Mucosa of rectum (tissue), 2 donors: Measurements from ENCODE around the gene FRG1.
"Not testable (repeated sequence)": the region's sequence is repeated elsewhere in the genome, so short reads cannot be mapped to it uniquely, and the experiment has no call there.

Experiments used
- H3K27ac ChIP-seq, 2 donors: one replicate each; pipeline ENCODE4 v1.7.0; 2013; ENCODE audit warnings: inconsistent platforms in 2 of 2, low read depth in 2 of 2, low read length in 2 of 2
- H3K27me3 ChIP-seq, 2 donors: one replicate each; pipeline ENCODE4 v1.7.0; 2013; ENCODE audit warnings: low read length in 2 of 2; ENCODE audit not compliant: control insufficient read depth in 2 of 2, insufficient read depth in 2 of 2
- H3K36me3 ChIP-seq, 2 donors: one replicate each; pipeline ENCODE4 v1.7.0; 2013; ENCODE audit warnings: low read length in 2 of 2; ENCODE audit not compliant: control insufficient read depth in 2 of 2, insufficient read depth in 2 of 2
- H3K4me1 ChIP-seq, 2 donors: one replicate each; pipeline ENCODE4 v1.7.0; 2013; ENCODE audit warnings: low read length in 2 of 2, mild to moderate bottlenecking in 1 of 2; ENCODE audit not compliant: control insufficient read depth in 2 of 2, insufficient read depth in 2 of 2
- H3K4me3 ChIP-seq, 2 donors: one replicate each; pipeline ENCODE4 v1.7.0; 2013; ENCODE audit warnings: low read length in 2 of 2
- H3K9ac ChIP-seq, 2 donors: one replicate each; pipeline ENCODE4 v1.7.0; 2013; ENCODE audit warnings: low read length in 2 of 2, low read depth in 1 of 2, mild to moderate bottlenecking in 1 of 2
- H3K9me3 ChIP-seq, 2 donors: one replicate each; pipeline ENCODE4 v1.7.0; 2013; ENCODE audit warnings: low read length in 2 of 2; ENCODE audit not compliant: control insufficient read depth in 2 of 2
- donor health status: healthy.
- donor health status: Normal muscosa, but diverticular disease.

FRG1 gene

DNA sequence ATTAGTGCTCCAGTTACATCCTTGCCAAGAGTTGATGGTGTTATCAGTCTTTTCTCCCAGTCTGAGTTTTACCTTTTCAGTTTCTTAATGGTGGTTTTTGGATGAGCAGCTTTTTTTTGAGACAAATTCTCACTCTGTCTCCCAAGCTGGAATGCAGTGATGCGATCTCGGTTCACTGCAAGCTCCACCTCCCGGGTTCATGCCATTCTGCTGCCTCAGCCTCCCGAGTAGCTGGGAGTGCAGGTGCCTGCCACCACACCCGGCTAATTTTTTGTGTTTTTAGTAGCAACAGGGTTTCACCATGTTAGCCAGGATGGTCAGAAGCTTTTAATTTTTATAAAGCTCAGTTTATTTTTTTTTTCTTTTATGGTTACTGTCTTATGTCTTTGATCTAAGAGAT, 3.4 kb downstream of the FRG1 start:
- H3K4me3 ChIP-seq, H3K36me3 ChIP-seq, H3K27me3 ChIP-seq, H3K27ac ChIP-seq, H3K9ac ChIP-seq, H3K9me3 ChIP-seq, H3K4me1 ChIP-seq: not testable (repeated sequence)

DNA sequence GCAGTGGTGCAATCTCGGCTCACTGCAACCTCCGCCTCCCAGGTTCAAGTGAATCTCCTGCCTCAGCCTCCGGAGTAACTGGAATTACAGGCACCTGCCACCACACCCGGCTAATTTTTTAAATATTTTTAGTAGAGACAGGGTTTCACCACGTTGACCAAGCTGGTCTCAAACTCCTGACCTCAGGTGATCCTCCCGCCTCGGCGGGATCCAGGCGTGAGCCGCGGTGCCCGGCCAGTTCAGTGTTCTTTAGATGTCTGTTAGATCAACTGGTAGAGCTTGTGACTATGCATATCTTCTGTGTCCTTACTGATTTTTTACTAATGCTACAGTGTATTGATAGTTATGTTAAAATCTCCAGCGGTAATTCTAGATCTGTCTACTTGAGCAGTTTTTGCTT, 6.2 kb downstream of the FRG1 start:
- H3K27ac ChIP-seq, H3K9me3 ChIP-seq, H3K27me3 ChIP-seq, H3K36me3 ChIP-seq, H3K4me1 ChIP-seq, H3K9ac ChIP-seq, H3K4me3 ChIP-seq: not testable (repeated sequence)

DNA sequence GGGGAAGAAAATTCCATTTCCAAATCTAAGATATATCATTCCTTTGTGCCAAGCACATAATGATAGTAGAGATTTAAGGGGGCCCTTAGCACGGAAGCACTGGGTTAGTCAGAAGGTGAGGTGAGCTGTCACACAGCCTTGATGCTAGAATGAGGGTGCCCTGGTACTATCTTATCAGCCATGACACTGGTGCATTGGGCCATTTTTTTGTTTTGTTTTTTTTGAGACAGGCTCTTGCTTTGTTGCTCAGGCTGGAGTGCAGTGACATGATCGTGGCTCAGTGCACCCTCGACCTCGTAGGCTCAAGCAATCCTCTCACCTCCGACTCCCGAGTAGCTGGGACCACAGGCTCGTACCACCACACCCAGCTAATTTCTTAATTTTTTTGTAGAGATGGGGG, 7.8 kb downstream of the FRG1 start:
- H3K27me3 ChIP-seq, H3K36me3 ChIP-seq, H3K27ac ChIP-seq, H3K9ac ChIP-seq, H3K4me1 ChIP-seq, H3K4me3 ChIP-seq, H3K9me3 ChIP-seq: not testable (repeated sequence)

DNA sequence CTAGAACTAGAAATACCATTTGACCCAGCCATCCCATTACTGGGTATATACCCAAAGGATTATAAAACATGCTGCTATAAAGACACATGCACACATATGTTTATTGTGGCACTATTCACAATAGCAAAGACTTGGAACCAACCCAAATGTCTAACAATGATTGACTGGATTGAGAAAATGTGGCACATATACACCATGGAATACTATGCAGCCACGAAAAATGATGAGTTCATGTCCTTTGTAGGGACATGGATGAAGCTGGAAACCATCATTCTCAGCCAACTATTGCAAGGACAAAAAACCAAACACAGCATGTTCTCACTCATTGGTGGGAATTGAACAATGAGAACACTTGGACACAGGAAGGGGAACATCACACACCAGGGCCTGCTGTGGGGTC, 28.6 kb downstream of the FRG1 start:
- H3K4me3 ChIP-seq, H3K9ac ChIP-seq, H3K9me3 ChIP-seq, H3K4me1 ChIP-seq, H3K36me3 ChIP-seq, H3K27me3 ChIP-seq, H3K27ac ChIP-seq: not testable (repeated sequence)

DNA sequence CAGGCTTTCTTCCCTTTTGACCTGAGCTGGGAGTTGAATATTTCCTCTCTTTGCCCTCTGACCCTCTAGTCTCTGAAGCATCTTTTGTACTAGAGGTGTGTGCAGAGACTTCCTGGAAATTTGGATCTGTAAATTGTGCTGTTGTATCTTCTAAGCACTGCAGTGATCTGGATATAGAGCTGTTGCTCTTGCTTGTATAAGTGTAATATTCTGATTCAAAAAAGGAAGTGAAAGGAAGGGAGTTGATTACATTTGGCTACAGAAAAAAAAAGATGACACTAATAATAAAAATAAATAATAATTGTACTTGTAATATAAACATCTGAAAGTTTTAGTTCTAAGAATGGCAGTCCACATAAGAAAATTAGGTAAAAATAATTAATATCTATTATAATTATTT, 33.0 kb downstream of the FRG1 start:
- Histone ChIP-seq H3K27me3 (no peaks in the 10 kb centered on the region), H3K4me3 (no peak overlapping the region), H3K4me1 (no peaks in the 10 kb centered on the region), H3K9me3 (no peaks in the 10 kb centered on the region), H3K27ac (no peak overlapping the region), H3K9ac (no peak overlapping the region), H3K36me3 (no peaks in the 10 kb centered on the region)

DNA sequence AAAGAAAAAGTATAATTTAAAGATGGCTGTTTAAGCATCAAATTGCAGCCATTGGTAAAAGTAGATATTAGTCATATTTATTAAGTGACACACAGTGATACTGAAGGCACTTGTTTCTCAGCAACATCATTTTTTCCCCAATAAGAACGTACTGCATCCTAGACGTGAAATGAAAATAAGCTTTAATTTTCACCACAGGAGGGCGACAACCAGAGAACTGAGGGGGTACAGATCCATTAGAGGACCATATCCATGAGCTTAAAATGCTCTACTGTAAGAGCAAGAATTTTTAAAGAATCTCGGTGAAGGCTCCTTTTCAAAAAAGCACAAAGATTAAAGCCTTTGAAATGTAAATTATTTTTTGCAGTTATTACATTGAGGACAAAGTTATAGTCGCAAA, 33.4 kb downstream of the FRG1 start:
- Histone ChIP-seq H3K9ac (no peak overlapping the region), H3K36me3 (no peaks in the 10 kb centered on the region), H3K4me3 (no peak overlapping the region), H3K9me3 (no peaks in the 10 kb centered on the region), H3K27ac (no peak overlapping the region), H3K27me3 (no peaks in the 10 kb centered on the region), H3K4me1 (no peaks in the 10 kb centered on the region)

DNA sequence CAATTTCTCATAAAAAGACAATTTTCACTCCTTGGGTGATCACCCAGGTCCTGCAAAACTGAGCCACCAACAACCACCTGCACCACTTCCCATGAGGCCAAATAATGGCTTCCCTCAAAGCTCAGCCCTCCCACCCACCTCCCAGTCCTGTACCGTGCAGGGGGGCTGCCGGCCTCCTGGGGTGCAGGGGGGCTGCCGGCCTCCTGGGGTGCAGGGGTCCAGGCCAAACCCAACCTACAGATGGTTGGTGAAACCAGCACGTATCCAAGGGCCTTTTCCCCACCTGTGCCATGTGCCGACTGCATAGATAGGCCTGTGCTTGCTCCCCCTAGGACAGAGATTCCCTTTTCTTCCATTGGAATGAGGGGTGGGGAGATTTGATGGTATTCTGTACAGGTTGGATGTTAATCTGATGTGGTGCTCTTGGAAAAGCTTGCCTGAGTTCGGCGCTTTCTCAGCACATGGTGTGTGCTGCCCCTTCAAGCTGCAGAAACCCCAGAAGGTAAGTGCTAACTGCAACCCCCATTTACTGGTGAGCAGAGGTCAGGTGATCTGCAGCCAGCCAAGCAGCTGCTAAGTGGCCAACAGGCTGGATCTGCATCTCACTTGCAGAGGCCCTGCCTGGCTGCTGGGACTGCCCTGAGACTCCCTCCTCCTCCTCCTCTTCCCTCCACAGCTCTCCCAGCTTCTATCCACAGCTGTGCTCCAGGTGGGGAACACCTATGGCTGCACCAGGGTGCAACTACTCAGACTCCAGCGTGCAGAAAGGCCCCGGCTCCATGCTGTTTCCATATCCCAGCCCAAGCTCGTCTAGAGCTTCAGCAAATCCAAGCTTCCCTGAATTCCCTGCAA, 38.8 kb downstream of the FRG1 start:
- Histone ChIP-seq H3K27me3 (no peaks in the 10 kb centered on the region), H3K9ac (no peak overlapping the region), H3K36me3 (no peaks in the 10 kb centered on the region), H3K4me1 (no peaks in the 10 kb centered on the region), H3K9me3 (no peaks in the 10 kb centered on the region), H3K27ac (no peak overlapping the region), H3K4me3 (no peak overlapping the region)

DNA sequence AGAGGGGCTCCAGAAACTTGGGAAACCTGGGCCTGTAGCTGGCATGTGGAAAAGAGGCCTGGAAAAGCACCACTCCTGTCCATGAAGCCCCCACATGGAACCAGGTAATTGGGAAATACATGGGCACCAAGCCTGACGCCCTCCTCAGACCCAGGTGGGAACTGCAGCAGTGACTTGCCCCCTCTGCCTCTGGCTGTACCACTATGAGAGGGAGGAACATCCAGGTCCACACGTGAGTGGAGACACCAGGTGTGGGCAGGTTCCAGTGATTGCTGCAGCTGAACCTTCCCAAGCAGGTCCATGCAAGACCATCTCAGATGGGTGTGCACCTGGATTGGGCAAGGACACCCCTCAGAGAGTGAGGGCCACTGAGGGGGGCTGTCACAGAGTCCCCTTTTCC, 39.6 kb downstream of the FRG1 start:
- not testable (repeated sequence) for H3K27me3 ChIP-seq

DNA sequence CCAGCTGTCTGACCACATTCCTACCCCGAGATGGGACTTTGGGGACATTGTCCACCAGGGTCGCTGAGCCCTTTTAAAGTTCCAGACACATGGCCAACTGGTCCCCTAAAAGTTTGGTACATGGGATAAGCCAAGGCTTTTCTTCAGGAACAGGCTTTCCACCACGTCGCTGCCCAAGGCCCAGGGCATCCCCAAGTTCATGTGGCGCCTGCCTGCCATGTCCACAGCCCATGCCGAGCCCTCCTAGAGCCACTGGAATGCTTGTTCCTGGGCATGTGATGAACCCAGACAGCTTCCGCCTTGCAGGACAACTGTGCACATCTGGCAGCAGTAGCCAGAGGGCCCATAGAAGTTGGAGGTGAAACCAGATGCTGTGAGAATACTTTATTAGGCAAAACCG, 41.3 kb downstream of the FRG1 start:
- no peaks in the 10 kb centered on the region for H3K4me1 ChIP-seq
- H3K9me3 ChIP-seq: no peaks in the 10 kb centered on the region
- no peak overlapping the region for H3K9ac ChIP-seq
- no peak overlapping the region for H3K27ac ChIP-seq
- H3K36me3 ChIP-seq: no peaks in the 10 kb centered on the region
- H3K27me3 ChIP-seq: no peaks in the 10 kb centered on the region
- H3K4me3 ChIP-seq: no peak overlapping the region

More for the DNA sequence above, 39.6 kb downstream of the FRG1 start:
- H3K9me3 ChIP-seq, H3K4me1 ChIP-seq, H3K4me3 ChIP-seq, H3K36me3 ChIP-seq, H3K27ac ChIP-seq, H3K9ac ChIP-seq: not testable (repeated sequence)

DNA sequence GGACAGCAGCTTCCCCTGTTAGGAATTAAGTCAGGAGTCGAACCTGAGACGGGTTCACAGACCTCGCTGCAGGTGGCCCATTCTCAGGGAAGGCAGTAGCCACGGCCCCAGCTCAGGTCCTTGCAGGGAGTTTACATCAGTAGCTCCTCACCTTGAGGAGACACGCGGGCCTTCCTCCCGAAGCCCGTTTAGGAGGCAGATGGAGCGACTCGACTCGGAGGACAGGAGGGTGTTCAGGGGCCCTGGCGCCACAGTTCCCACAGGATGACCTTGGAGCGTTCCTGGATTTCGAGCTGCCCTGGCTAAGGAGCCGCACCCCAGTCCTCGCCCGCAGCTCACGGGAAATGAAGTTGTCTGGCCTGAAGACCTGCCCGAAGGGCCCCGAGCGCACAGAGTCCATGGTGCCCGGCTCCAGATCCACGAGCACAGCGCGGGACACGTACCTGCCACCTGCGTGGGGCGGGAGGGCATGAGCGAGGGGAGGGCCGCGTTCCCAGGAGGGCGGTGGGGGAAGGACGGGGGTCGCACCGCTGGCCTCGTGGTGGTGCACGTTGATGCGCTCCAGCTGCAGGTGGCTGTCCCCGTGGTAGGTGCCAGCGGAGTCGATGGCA, 43.3 kb downstream of the FRG1 start:
- H3K36me3 ChIP-seq, H3K27ac ChIP-seq, H3K9me3 ChIP-seq, H3K27me3 ChIP-seq, H3K4me3 ChIP-seq, H3K4me1 ChIP-seq, H3K9ac ChIP-seq: not testable (repeated sequence)
